Stomach (tissue), 9 donors: ENCODE results near the gene NCS1. TPM values are rescaled to one million over a fixed set of nuclear protein-coding genes. Genes with fewer than 3 reads are reported as not detected.
"Not testable (repeated sequence)": the region's sequence is repeated elsewhere in the genome, so short reads cannot be mapped to it uniquely, and the experiment has no call there.

Experiments used
- DNase-seq, 2 donors: peaks; one replicate each; pipeline versions ENCODE4 v3.0.0 to v3.0.0-alpha.2; 2013 to 2019
- H3K27ac ChIP-seq, 5 donors: fragments of 200-600 bp in 4 of 5; sonication (generic) in 4 of 5; one replicate each; pipeline ENCODE4 v1.5.1; 2013 to 2019; ENCODE audit warnings: mild to moderate bottlenecking in 1 of 5, moderate library complexity in 1 of 5
- H3K27me3 ChIP-seq, 3 donors: fragments of 200-600 bp; sonication (generic); one replicate each; pipeline ENCODE4 v1.5.1; 2017 to 2019; ENCODE audit warnings: mixed run types in 1 of 3
- H3K36me3 ChIP-seq, 4 donors: fragments of 200-600 bp; sonication (generic); 1 replicate in 3 of 4; 2 replicates in 1 of 4; pipeline ENCODE4 v1.5.1; 2016 to 2019
- H3K4me1 ChIP-seq, 4 donors: fragments of 200-600 bp; sonication (generic); one replicate each; pipeline ENCODE4 v1.5.1; 2016 to 2019
- H3K4me3 ChIP-seq, 4 donors: fragments of 200-600 bp; sonication (generic) in 3 of 4; one replicate each; pipeline ENCODE4 v1.5.1; 2016 to 2019; ENCODE audit warnings: mild to moderate bottlenecking in 1 of 4
- H3K9me3 ChIP-seq, 4 donors: fragments of 200-600 bp; sonication (generic); one replicate each; pipeline ENCODE4 v1.5.1; 2016 to 2019
- CTCF ChIP-seq, 7 experiments: fragments of 450-650 bp in 4 of 7; fragments of 200-600 bp in 3 of 7; sonication (generic) in 3 of 7; IDR thresholded peaks; one replicate each; pipeline ENCODE4 v1.5.1; 2016 to 2019; ENCODE audit warnings: antibody characterized with exemption in 7 of 7, control low read depth in 2 of 7, mild to moderate bottlenecking in 1 of 7
- EP300 ChIP-seq: sonication (generic); formaldehyde crosslinking; IDR thresholded peaks from one replicate; pipeline ENCODE4 v1.6.1; 2017; ENCODE audit warnings: antibody characterized with exemption
- POLR2A ChIP-seq, 4 donors: fragments of 450-650 bp; IDR thresholded peaks; one replicate each; pipeline ENCODE4 v1.6.1; 2016; ENCODE audit warnings: antibody characterized with exemption in 4 of 4, control low read depth in 2 of 4, mild to moderate bottlenecking in 1 of 4, moderate library complexity in 1 of 4
- POLR2AphosphoS5 ChIP-seq, 3 donors: sonication (generic); formaldehyde crosslinking; IDR thresholded peaks; one replicate each; pipeline ENCODE4 v1.6.1; 2016; ENCODE audit warnings: antibody characterized with exemption in 3 of 3
- WGBS, 5 donors: extraction: QIAGEN DNeasy Blood & Tissue Kit in 3 of 5; methylation state at CpG; one replicate each; pipeline versions ENCODE4 v1.1.5 to v1.1.7; 2013 to 2018; 5-methylcytosine and 5-hydroxymethylcytosine counted together
- intact Hi-C: fragments of 100-400 bp; cut with DNase I; formaldehyde crosslinking; loops from one replicate; pipeline ENCODE4 v1.15.1; 2023; ENCODE audit warnings: low total_unique reads
- polyA plus RNA-seq, 3 donors: library from polyadenylated mRNA; stranded (reverse); fragments of 200-250 nt; gene quantifications; one replicate each; pipeline ENCODE4 v1.2.3, GENCODE V29; 2013
- total RNA-seq, 5 donors: library from RNA; depleted of rRNA; stranded (reverse); fragments of >200 nt; gene quantifications; one replicate each; pipeline versions ENCODE4 v1.1.0 to v1.2.3, GENCODE V29; 2014 to 2016
- donor health status: healthy with polysubstance abuse.
- donor health status: Bipolar disorder and iron deficiency.
- donor health status: healthy.

The NCS1 gene
- total and polyA plus RNA-seq, 8 donors = 3.2 to 50.0 (median 16.6) TPM

- H3K9me3 ChIP-seq = no peaks in the 10 kb centered on the region
- H3K4me3 ChIP-seq = no peak overlapping the region
- no peak for TF ChIP-seq POLR2A (IDR thresholded peaks at IDR 0.05)
- no peak for TF ChIP-seq POLR2AphosphoS5 (IDR thresholded peaks at IDR 0.05)
- TF ChIP-seq CTCF (IDR thresholded peaks at IDR 0.05) = no peak
- no peak for TF ChIP-seq EP300
- peaks cover 7 to 11% (median 8%) of the 10 kb centered on the region in 4 donors for H3K4me1 ChIP-seq
- WGBS, 5 donors = 69 to 81% (median 78%) methylated on average over 3 of the region's 3 CpGs
- DNase-seq = no peak
- H3K27me3 ChIP-seq = peaks cover 0 to 5% (median 0%) of the 10 kb centered on the region in 3 donors
- intact Hi-C loops = no loop called here
- no peaks in the 10 kb centered on the region for H3K36me3 ChIP-seq
- H3K27ac ChIP-seq = no peak overlapping the region
Measured at GRCh38 chr9:130246126-130246525, 73.9 kb downstream of the NCS1 start.

- DNase-seq = peak in 1 of 2 donors; percentile 81
Measured at GRCh38 chr9:130254747-130255630, 82.8 kb downstream of the NCS1 start.

GRCh38 chr9:130255631-130256134 is 83.5 kb downstream of the NCS1 start:
- H3K4me1 ChIP-seq = no peaks in the 10 kb centered on the region
- no peak overlapping the region for H3K27ac ChIP-seq
- no peak overlapping the region for H3K4me3 ChIP-seq
- H3K36me3 ChIP-seq = no peaks in the 10 kb centered on the region
- 54 to 74% (median 68%) methylated on average over 5 of the region's 5 CpGs for WGBS, 5 donors
- intact Hi-C loops = no loop called here
- H3K9me3 ChIP-seq = no peaks in the 10 kb centered on the region
- H3K27me3 ChIP-seq = peaks cover 0 to 26% (median 5%) of the 10 kb centered on the region in 3 donors
- DNase-seq = no peak
- TF ChIP-seq POLR2AphosphoS5 (IDR thresholded peaks at IDR 0.05) = no peak
- no peak for TF ChIP-seq CTCF (IDR thresholded peaks at IDR 0.05)
- no peak for TF ChIP-seq POLR2A (IDR thresholded peaks at IDR 0.05)
- no peak for TF ChIP-seq EP300

More at GRCh38 chr9:130254747-130255630, 82.8 kb downstream of the NCS1 start:
- no peaks in the 10 kb centered on the region for H3K36me3 ChIP-seq
- H3K27me3 ChIP-seq = peaks cover 0 to 26% (median 5%) of the 10 kb centered on the region in 3 donors
- no peak overlapping the region for H3K27ac ChIP-seq
- no peak for TF ChIP-seq CTCF (IDR thresholded peaks at IDR 0.05)
- TF ChIP-seq POLR2A (IDR thresholded peaks at IDR 0.05) = no peak
- TF ChIP-seq EP300 = no peak
- TF ChIP-seq POLR2AphosphoS5 (IDR thresholded peaks at IDR 0.05) = no peak
- intact Hi-C loops = no loop called here
- no peak overlapping the region for H3K4me3 ChIP-seq
- H3K4me1 ChIP-seq = no peaks in the 10 kb centered on the region
- H3K9me3 ChIP-seq = no peaks in the 10 kb centered on the region
- 76 to 83% (median 79%) methylated on average over 23 of the region's 23 CpGs for WGBS, 5 donors

- no peak for DNase-seq
- intact Hi-C loops = no loop called here
- 78 to 82% (median 79%) methylated on average over 2 of the region's 2 CpGs for WGBS, 5 donors
- TF ChIP-seq CTCF (IDR thresholded peaks at IDR 0.05) (no peak), POLR2A (IDR thresholded peaks at IDR 0.05) (no peak), EP300 (no peak), POLR2AphosphoS5 (IDR thresholded peaks at IDR 0.05) (no peak)
- peaks cover 0 to 4% (median 0%) of the 10 kb centered on the region in 4 donors for H3K4me1 ChIP-seq
- no peak overlapping the region for H3K27ac ChIP-seq
- H3K4me3 ChIP-seq = no peak overlapping the region
- H3K27me3 ChIP-seq = peaks cover 0 to 28% (median 5%) of the 10 kb centered on the region in 3 donors
- no peaks in the 10 kb centered on the region for H3K36me3 ChIP-seq
- no peaks in the 10 kb centered on the region for H3K9me3 ChIP-seq
Measured at GRCh38 chr9:130256644-130257043, 84.4 kb downstream of the NCS1 start.

DNA sequence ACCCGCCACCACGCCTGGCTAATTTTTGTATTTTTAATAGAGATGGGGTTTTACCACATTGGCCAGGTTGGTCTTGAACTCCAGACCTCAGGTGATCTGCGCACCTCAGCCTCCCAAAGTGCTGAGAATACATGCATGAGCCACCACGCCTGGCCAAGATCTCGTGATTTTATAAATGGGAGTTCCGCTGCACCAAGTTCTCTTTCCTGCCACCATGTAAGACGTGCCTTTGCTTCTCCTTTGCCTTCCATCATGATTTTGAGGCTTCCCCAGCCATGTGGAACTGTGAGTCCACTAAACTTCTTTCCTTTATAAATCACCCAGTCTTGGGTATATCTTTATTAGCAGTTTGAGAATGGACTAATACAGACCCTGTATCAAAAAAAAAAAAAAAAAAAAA is 85.9 kb downstream of the NCS1 start:
- H3K4me1 ChIP-seq, H3K27ac ChIP-seq, H3K36me3 ChIP-seq, H3K4me3 ChIP-seq, DNase-seq, intact Hi-C loops, H3K9me3 ChIP-seq: not testable (repeated sequence)
- WGBS, 5 donors = 86 to 94% (median 90%) methylated on average over 7 of the region's 7 CpGs
- H3K27me3 ChIP-seq = peaks cover 0 to 38% (median 5%) of the 10 kb centered on the region in 3 donors
